HepG2 (cell line): Measurements from ENCODE around the gene KLF16. TPM values are rescaled to one million over a fixed set of nuclear protein-coding genes. Genes with fewer than 3 reads are reported as not detected.
A peak's percentile ranks its signal among the peaks of the same experiment; 100 is the strongest.

Experiments used
- AFF4 ChIP-seq: sonication (generic); formaldehyde crosslinking; IDR thresholded peaks from 2 replicates; pipeline ENCODE4 v1.4.0; 2020; ENCODE audit warnings: missing genetic modification reagents
- ETV5 ChIP-seq: IDR thresholded peaks from 2 replicates; pipeline ENCODE4 v1.6.1; 2018; ENCODE audit warnings: missing biosample characterization, missing genetic modification reagents, inconsistent platforms, borderline replicate concordance
- FIP1L1 ChIP-seq: fragments of 200-400 bp; formaldehyde crosslinking; IDR thresholded peaks from 2 replicates; pipeline ENCODE4 v1.6.1; 2018; ENCODE audit warnings: low read depth, mild to moderate bottlenecking, low read length, moderate library complexity, borderline replicate concordance; ENCODE audit not compliant: insufficient read depth
- KLF12 ChIP-seq: sonication (generic); formaldehyde crosslinking; IDR thresholded peaks from 2 replicates; pipeline ENCODE4 v1.4.0; 2020; ENCODE audit warnings: missing genetic modification reagents, borderline replicate concordance
- MIER2 ChIP-seq: IDR thresholded peaks from 2 replicates; pipeline ENCODE4 v1.6.1; 2016; ENCODE audit warnings: missing biosample characterization, missing genetic modification reagents
- NFIC ChIP-seq: IDR thresholded peaks from 2 replicates; pipeline ENCODE4 v1.6.1; 2012; ENCODE audit warnings: mild to moderate bottlenecking, low read length, inconsistent platforms
- THYN1 ChIP-seq: sonication (generic); formaldehyde crosslinking; IDR thresholded peaks from 2 replicates; pipeline ENCODE4 v1.8.1; 2023; ENCODE audit warnings: low read depth, mild to moderate bottlenecking, moderate library complexity, missing genetic modification reagents, borderline replicate concordance
- ZNF207 ChIP-seq: fragments of 450-650 bp; IDR thresholded peaks from 2 replicates; pipeline ENCODE4 v1.6.1; 2016; ENCODE audit warnings: antibody characterized with exemption, borderline replicate concordance
- ZXDC ChIP-seq: sonication (generic); formaldehyde crosslinking; IDR thresholded peaks from 2 replicates; pipeline ENCODE4 v1.5.0; 2020; ENCODE audit warnings: mild to moderate bottlenecking, missing genetic modification reagents
- polyA plus RNA-seq, 8 experiments: library from polyadenylated mRNA; depleted of rRNA in 3 of 8; stranded (reverse) in 7 of 8; unstranded in 1 of 8; fragments of >200 nt; fragmentation: Illumina TruSeq in 4 of 8; extraction: Trizol in 4 of 8; gene quantifications; 2 replicates each; pipeline versions ENCODE4 v1.2.1 to v1.2.3, GENCODE V29; 2011 to 2016; ENCODE audit warnings: low read depth in 4 of 8, missing spikeins in 1 of 8, mixed read lengths in 1 of 8; ENCODE audit not compliant: insufficient read depth in 1 of 8
- total RNA-seq, 5 experiments: library from RNA; depleted of rRNA; stranded (reverse); fragments of >200 nt; fragmentation: Illumina TruSeq; extraction: Trizol; gene quantifications; 2 replicates each; pipeline ENCODE4 v1.2.3, GENCODE V29; 2016; ENCODE audit warnings: low read depth in 1 of 5
- TF ChIP-seq, protein P1 (sequence below): fragments of 450-650 bp; IDR thresholded peaks from 2 replicates; pipeline ENCODE4 v1.6.1; 2016
- TF ChIP-seq, protein P2 (sequence below): sonication (generic); formaldehyde crosslinking; IDR thresholded peaks from 2 replicates; pipeline ENCODE4 v1.5.0; 2020; ENCODE audit warnings: mild to moderate bottlenecking, missing genetic modification reagents
- TF ChIP-seq, protein P3 (sequence below), 2 experiments: sonication (generic) in 1 of 2; formaldehyde crosslinking in 1 of 2; IDR thresholded peaks; 2 replicates each; pipeline versions ENCODE4 v1.4.0 to v1.6.1; 2016 to 2020; ENCODE audit warnings: borderline replicate concordance in 1 of 2, low read depth in 1 of 2, mild to moderate bottlenecking in 1 of 2, missing genetic modification reagents in 1 of 2

KLF16 gene
- total and polyA plus RNA-seq, 2 of the 13 experiments (the other 11 are each of a cell fraction or from before 2014, with no cell fraction given), result 3.5 to 6.7 TPM

GRCh38 chr19:1853295-1854038 lies 9.9 kb downstream of the KLF16 start (continued):
- TF ChIP-seq, protein P1, sequence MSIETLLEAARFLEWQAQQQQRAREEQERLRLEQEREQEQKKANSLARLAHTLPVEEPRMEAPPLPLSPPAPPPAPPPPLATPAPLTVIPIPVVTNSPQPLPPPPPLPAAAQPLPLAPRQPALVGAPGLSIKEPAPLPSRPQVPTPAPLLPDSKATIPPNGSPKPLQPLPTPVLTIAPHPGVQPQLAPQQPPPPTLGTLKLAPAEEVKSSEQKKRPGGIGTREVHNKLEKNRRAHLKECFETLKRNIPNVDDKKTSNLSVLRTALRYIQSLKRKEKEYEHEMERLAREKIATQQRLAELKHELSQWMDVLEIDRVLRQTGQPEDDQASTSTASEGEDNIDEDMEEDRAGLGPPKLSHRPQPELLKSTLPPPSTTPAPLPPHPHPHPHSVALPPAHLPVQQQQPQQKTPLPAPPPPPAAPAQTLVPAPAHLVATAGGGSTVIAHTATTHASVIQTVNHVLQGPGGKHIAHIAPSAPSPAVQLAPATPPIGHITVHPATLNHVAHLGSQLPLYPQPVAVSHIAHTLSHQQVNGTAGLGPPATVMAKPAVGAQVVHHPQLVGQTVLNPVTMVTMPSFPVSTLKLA, result no peak
- TF ChIP-seq FIP1L1, result no peak
- TF ChIP-seq ZNF207, result peak; percentile 84; the same call in 1 of the 2 replicates
- TF ChIP-seq THYN1 (CRISPR knock-in tag), result no peak
- TF ChIP-seq, protein P2, sequence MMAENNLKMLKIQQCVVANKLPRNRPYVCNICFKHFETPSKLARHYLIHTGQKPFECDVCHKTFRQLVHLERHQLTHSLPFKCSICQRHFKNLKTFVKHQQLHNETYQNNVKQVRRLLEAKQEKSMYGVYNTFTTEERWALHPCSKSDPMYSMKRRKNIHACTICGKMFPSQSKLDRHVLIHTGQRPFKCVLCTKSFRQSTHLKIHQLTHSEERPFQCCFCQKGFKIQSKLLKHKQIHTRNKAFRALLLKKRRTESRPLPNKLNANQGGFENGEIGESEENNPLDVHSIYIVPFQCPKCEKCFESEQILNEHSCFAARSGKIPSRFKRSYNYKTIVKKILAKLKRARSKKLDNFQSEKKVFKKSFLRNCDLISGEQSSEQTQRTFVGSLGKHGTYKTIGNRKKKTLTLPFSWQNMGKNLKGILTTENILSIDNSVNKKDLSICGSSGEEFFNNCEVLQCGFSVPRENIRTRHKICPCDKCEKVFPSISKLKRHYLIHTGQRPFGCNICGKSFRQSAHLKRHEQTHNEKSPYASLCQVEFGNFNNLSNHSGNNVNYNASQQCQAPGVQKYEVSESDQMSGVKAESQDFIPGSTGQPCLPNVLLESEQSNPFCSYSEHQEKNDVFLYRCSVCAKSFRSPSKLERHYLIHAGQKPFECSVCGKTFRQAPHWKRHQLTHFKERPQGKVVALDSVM (CRISPR knock-in tag), result peak; percentile 98
- no peak for TF ChIP-seq ZXDC (CRISPR knock-in tag)
- TF ChIP-seq AFF4 (CRISPR knock-in tag), result no peak
- no peak for TF ChIP-seq NFIC
- TF ChIP-seq, protein P3, sequence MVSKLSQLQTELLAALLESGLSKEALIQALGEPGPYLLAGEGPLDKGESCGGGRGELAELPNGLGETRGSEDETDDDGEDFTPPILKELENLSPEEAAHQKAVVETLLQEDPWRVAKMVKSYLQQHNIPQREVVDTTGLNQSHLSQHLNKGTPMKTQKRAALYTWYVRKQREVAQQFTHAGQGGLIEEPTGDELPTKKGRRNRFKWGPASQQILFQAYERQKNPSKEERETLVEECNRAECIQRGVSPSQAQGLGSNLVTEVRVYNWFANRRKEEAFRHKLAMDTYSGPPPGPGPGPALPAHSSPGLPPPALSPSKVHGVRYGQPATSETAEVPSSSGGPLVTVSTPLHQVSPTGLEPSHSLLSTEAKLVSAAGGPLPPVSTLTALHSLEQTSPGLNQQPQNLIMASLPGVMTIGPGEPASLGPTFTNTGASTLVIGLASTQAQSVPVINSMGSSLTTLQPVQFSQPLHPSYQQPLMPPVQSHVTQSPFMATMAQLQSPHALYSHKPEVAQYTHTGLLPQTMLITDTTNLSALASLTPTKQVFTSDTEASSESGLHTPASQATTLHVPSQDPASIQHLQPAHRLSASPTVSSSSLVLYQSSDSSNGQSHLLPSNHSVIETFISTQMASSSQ (IDR thresholded peaks at IDR 0.05; ENCODE audit: low read depth), result no peak
- TF ChIP-seq, protein P3 (CRISPR knock-in tag; IDR thresholded peaks at IDR 0.05; ENCODE audit: borderline replicate concordance), result no peak
- TF ChIP-seq MIER2, result no peak
- TF ChIP-seq ETV5 (CRISPR knock-in tag), result peak; percentile 56; the same call in 1 of the 2 replicates
- no peak for TF ChIP-seq KLF12
